Mucosa of descending colon (tissue), 3 donors: ENCODE data around the gene ATP6V0B. TPM values are rescaled to one million over a fixed set of nuclear protein-coding genes. Genes with fewer than 3 reads are reported as not detected.
A peak's percentile ranks its signal among the peaks of the same experiment; 100 is the strongest.

ENCODE experiments used
- ATAC-seq: fragments of 200-7000 bp; cut with Tn5 transposase; one replicate; pipeline ENCODE4 v1.9.1; 2020; ENCODE audit warnings: mild to moderate bottlenecking, moderate library complexity
- DNase-seq, 3 donors: peaks; one replicate each; pipeline ENCODE4 v3.0.0-alpha.2; 2020
- H3K36me3 ChIP-seq: fragments of 200-600 bp; one replicate; pipeline ENCODE4 v1.8.0; 2021; ENCODE audit warnings: low read depth, mild to moderate bottlenecking
- H3K4me1 ChIP-seq: fragments of 200-600 bp; one replicate; pipeline ENCODE4 v1.8.0; 2021; ENCODE audit warnings: low read depth, mild to moderate bottlenecking
- H3K4me3 ChIP-seq: fragments of 200-600 bp; one replicate; pipeline ENCODE4 v1.8.0; 2021; ENCODE audit warnings: mild to moderate bottlenecking
- H3K9me3 ChIP-seq: fragments of 200-600 bp; one replicate; pipeline ENCODE4 v1.8.0; 2021; ENCODE audit warnings: mild to moderate bottlenecking
- CTCF ChIP-seq: fragments of 200-600 bp; IDR thresholded peaks from one replicate; pipeline ENCODE4 v1.8.0; 2022; ENCODE audit warnings: antibody characterized with exemption, mild to moderate bottlenecking
- intact Hi-C, 2 donors: fragments of 100-400 bp; cut with DNase I in 1 of 2; cut with micrococcal nuclease in 1 of 2; formaldehyde crosslinking; loops; one replicate each; pipeline versions ENCODE4 v1.11.0 to v1.11.1; 2022; cut with DNase I, micrococcal nuclease
- total RNA-seq, 3 donors: library from RNA; stranded (reverse); fragmentation: NEBNext Ultra II Directional in 2 of 3; extraction: Animal tissue kit (Norgen Biotek cat#: 25700) in 2 of 3; gene quantifications; one replicate each; pipeline versions ENCODE4 v1.2.1 to v1.2.4, GENCODE V29; 2021 to 2023
- donor health status: DM: no; HTN: no; CAD: no; lungs with moderate emphysema.
- donor health status: DM: no; HTN: no; CAD: no.
- donor health status: DM: no; HTN: yes; CAD: no.

The ATP6V0B gene
- total RNA-seq, 3 donors from 2014 or later = 116 to 184 (median 158) TPM

GRCh38 chr1:44019466-44019948, 44.7 kb downstream of the ATP6V0B start:
- no peaks in the 10 kb centered on the region for H3K9me3 ChIP-seq
- ATAC-seq (no peak), DNase-seq (no peak)

GRCh38 chr1:44020464-44020863, 45.7 kb downstream of the ATP6V0B start:
- TF ChIP-seq CTCF = no peak
- DNase-seq (no peak), ATAC-seq (no peak)
- intact Hi-C loops = no loop called here
- Histone ChIP-seq H3K4me3 (no peak overlapping the region), H3K36me3 (no peaks in the 10 kb centered on the region), H3K9me3 (no peaks in the 10 kb centered on the region), H3K4me1 (peaks cover 4% of the 10 kb centered on the region)

More at GRCh38 chr1:44019466-44019948, 44.7 kb downstream of the ATP6V0B start:
- Histone ChIP-seq H3K36me3 (no peaks in the 10 kb centered on the region), H3K4me1 (peaks cover 3% of the 10 kb centered on the region), H3K4me3 (no peak overlapping the region)
- intact Hi-C loops = no loop called here
- TF ChIP-seq CTCF = no peak

DNA sequence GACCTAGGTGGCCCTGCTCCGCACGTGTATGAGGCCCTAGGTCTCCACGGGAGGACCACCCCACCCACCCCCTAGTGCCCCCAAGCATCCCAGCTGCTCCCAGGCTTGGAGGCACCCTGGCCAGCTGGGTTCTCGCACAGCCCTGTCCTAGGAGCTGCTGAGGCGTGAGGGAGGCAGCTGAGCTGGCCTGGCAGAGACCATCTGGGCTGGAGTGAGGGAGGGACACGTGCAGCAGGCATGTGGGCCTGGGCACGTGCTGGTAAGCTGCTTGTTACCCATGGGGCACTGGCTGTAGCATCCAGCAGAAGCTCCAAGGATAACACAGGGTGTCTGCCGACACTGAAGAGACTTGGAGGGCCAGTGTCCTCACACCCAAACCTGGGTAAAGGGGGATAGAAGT, 46.4 kb downstream of the ATP6V0B start:
- no peak for TF ChIP-seq CTCF
- no peaks in the 10 kb centered on the region for H3K36me3 ChIP-seq
- ATAC-seq (no peak), DNase-seq (peak in 2 of 3 donors; percentile 20 to 34)
- no peaks in the 10 kb centered on the region for H3K9me3 ChIP-seq
- intact Hi-C loops = no loop called here
- H3K4me1 ChIP-seq = peaks cover 7% of the 10 kb centered on the region
- no peak overlapping the region for H3K4me3 ChIP-seq

- ATAC-seq (no peak), DNase-seq (peak in 2 of 3 donors; percentile 10 to 22)
- Histone ChIP-seq H3K36me3 (no peaks in the 10 kb centered on the region), H3K4me1 (peaks cover 13% of the 10 kb centered on the region), H3K9me3 (no peaks in the 10 kb centered on the region), H3K4me3 (no peak overlapping the region)
- intact Hi-C loops = no loop called here
- no peak for TF ChIP-seq CTCF
Measured at GRCh38 chr1:44021581-44022321, 47.0 kb downstream of the ATP6V0B start.

DNA sequence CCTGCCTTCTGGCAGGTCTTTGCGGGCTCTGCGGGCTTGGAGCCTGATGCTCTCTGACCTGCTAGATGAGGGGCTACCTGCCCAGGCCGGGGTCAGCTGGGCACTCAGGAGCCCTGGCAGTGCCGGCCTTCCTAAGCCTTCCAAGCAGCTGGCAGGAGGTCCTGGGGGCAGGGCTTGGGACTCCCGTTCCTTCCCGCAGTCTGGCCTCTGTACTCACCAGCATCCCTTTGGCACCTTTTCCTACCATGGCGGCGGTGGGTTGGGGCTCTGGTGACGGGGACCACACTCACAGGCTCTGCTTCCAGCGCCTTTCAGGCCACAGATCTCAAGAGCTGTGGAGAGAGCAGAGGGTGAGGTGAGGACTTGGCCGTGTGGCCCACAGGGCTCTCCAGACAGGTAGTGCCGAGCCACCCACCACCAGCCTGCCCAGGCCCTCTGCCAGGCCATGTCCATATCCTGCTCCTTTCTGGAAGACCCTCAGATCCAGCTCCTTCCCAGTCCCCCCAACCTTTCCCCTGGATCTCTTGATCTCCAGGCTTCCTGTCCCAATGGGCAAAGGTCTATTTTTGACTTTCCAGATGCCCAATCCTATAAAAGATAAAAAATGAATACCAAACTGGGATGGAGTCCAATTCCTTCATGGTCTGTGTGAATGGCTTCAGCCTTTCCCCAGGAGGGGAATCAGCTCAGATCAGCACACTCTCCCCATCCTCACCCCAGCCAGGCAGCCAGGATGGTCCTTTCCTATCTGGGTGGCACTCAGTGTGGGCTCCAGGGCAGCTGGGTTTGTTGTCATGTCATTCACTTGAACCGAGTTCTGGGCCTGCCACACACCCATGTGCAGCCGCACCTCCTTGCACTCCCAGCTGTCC, 49.5 kb downstream of the ATP6V0B start:
- ATAC-seq (no peak), DNase-seq (peak in 2 of 3 donors; percentile 30 to 45)
- Histone ChIP-seq H3K9me3 (no peaks in the 10 kb centered on the region), H3K4me3 (no peak overlapping the region), H3K36me3 (no peaks in the 10 kb centered on the region), H3K4me1 (peaks cover 33% of the 10 kb centered on the region)
- no peak for TF ChIP-seq CTCF
- intact Hi-C loops = no loop called here
